VCaP (cell line): ENCODE data around the gene ACVRL1.

Experiments used
- H3K27ac ChIP-seq: fragments of 450-650 bp; 2 replicates; pipeline ENCODE4 v1.5.1; 2017
- TF ChIP-seq, protein P1 (sequence below): fragments of 450-650 bp; conservative IDR thresholded peaks from 2 replicates; pipeline ENCODE4 v1.5.1; 2017; ENCODE audit warnings: mild to moderate bottlenecking, moderate library complexity

ACVRL1 gene

DNA sequence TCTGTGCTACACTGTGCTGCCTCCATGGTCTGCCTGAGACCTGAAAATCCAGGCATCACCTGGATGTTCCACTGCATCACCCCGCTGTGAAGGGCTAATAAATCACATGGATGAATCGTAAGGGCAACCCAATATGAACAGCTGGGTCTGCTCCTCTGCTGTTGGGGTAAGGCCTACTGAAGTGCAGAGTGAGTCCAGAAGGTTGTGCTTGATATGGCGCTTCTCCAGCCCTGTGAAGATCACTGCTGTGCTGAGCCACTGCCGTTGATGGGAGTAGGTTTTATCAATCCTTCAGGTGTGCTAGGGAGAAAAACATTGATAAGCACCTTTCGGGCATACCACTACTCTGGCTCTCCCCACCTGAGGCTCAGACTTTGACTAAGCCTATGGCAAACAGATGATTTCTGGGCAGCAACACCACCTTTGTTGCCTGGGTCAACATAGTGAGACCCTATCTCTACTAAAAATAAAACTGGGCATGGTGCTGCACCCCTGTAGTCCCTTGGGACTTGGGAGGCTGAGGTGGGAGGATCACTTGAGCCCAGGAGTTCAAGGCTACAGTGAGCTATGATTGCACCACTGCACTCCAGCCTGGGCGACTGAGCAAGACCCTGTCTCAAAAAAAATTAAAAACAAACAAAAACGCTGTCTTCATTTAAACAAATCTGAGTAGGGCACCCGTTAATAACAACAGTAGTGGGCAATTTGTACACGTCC, 1.7 kb downstream of the ACVRL1 start:
- H3K27ac ChIP-seq, result no peak overlapping the region
- TF ChIP-seq, protein P1, sequence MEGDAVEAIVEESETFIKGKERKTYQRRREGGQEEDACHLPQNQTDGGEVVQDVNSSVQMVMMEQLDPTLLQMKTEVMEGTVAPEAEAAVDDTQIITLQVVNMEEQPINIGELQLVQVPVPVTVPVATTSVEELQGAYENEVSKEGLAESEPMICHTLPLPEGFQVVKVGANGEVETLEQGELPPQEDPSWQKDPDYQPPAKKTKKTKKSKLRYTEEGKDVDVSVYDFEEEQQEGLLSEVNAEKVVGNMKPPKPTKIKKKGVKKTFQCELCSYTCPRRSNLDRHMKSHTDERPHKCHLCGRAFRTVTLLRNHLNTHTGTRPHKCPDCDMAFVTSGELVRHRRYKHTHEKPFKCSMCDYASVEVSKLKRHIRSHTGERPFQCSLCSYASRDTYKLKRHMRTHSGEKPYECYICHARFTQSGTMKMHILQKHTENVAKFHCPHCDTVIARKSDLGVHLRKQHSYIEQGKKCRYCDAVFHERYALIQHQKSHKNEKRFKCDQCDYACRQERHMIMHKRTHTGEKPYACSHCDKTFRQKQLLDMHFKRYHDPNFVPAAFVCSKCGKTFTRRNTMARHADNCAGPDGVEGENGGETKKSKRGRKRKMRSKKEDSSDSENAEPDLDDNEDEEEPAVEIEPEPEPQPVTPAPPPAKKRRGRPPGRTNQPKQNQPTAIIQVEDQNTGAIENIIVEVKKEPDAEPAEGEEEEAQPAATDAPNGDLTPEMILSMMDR, result no peak

DNA sequence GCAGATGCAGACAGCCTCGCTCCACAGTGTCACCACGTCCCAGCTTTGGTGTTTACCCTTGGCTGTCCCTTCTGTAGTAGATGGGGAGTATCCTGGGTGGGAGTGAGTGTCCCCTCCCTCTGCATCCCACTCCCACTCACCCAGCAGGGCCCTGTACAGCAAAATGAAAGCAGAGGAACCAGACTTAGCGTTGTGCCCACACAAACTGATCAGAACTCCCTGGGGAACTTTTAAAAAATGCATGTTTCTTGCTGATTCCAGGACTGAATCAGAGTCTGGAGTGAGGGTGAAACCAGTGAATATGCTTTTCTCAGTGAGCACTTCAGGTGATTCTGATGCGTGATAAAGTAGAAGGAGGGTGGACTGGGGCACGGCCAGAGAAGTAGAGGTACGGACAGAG, 2.9 kb downstream of the ACVRL1 start:
- no peak overlapping the region for H3K27ac ChIP-seq
- TF ChIP-seq, protein P1, result no peak

DNA sequence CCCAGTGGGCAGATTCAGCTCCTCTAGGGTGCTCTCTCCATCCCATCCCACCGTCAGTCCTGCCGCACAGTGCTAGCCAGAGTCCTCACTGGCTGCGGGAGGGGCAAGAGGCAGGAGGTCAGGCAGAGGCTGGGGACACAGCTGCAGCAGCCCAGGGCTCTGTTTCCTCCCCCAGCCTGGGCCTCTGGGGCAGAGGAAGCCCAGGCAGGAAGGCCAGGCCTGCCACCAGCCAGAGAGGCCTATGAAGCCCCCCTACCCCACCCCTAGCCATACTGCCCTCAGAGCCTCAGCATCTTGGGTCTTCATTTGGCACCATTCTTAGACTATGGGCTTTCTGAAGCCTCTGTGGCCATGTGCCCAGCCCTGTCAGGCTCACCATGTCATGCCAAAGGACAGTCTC, 3.4 kb downstream of the ACVRL1 start:
- TF ChIP-seq, protein P1, result no peak
- no peak overlapping the region for H3K27ac ChIP-seq

DNA sequence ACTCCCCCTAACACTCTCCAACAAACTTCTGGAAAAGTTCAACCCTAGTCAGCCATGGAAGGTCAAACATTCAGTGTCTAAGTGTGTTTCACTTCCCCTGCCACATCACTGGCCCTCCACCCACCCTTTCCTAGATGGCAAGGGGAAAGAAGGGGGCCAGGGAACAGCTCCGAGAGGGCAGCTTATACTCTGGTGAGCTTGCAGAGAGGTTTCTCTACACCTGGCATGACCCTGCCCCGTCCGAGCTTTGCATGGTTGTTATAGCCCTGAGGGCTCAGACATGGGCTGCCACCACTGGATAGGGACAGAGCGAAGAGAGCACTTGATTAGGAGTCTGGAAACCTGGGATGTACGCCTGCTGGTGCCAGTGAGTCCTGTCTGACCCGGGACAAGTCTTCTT, 4.0 kb downstream of the ACVRL1 start:
- no peak overlapping the region for H3K27ac ChIP-seq
- TF ChIP-seq, protein P1, result no peak

DNA sequence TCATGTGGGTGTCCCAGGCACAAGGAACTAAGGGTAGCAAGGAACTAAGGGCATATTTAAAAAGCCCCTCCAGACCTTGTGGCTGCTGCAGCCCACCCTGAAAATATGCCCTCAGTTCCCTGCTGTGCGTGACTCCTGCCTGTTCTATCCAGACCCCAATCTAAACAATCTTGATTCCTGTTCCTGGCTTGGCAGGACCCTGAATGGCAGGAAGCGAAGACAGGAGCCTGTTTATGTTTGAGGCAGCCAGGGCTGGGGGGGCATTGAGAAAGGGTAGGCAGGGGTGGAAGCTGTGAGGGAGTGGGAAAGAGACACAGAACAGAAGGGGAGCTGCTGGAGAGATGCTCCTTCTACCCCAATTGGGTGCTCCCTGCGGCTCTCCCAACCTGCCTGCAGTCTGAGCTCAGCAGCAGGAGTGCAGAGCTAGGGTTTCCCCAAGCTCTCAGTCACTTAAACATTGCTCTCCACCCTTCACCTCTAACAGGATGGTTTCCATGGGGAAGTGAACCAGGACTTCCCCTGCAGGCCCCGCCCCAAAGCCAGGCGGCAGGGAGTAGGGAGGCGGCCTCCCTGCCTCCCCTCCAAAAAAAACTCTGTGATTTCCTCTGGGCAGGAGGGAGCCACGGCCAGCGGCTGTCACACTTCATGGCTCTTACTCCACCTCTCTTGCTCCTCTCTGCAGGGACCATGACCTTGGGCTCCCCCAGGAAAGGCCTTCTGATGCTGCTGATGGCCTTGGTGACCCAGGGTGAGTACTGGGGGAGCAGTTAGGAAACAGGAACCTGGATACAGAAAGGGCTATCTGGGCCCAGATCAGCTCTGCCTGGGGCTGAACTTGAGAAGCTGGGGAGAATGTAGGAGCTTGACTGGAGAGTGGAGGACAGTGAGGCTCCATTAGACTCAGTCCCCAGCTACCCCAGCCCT, 4.7 kb downstream of the ACVRL1 start:
- no peak overlapping the region for H3K27ac ChIP-seq
- TF ChIP-seq, protein P1, result no peak

DNA sequence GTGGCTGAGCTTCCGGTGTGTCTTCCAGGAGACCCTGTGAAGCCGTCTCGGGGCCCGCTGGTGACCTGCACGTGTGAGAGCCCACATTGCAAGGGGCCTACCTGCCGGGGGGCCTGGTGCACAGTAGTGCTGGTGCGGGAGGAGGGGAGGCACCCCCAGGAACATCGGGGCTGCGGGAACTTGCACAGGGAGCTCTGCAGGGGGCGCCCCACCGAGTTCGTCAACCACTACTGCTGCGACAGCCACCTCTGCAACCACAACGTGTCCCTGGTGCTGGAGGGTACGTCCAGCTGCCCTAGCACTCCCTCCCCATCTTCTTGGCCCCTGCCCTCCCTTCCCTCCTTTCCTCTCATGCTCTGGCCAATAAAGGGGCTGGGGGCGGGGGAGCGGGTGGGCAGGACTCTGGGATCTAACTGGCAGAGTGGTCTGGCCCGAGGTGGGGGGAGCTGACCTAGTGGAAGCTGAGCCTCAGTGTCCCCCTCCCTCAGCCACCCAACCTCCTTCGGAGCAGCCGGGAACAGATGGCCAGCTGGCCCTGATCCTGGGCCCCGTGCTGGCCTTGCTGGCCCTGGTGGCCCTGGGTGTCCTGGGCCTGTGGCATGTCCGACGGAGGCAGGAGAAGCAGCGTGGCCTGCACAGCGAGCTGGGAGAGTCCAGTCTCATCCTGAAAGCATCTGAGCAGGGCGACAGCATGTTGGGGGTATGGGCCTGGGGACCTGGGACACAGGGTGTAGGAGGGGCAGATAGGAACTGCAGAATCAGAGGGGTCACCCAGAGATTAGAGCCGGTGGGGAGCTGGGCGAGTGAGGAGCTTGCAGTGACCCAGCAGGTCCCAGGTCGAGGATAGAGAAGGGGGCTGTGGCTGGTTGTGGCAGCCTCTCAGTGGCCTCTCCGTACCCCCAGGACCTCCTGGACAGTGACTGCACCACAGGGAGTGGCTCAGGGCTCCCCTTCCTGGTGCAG, 6.0 kb downstream of the ACVRL1 start:
- TF ChIP-seq, protein P1, result no peak
- H3K27ac ChIP-seq, result no peak overlapping the region
